ENCODE results near the gene TMC8. TPM values are rescaled to one million over a fixed set of nuclear protein-coding genes. Genes with fewer than 3 reads are reported as not detected.
"Not testable (repeated sequence)": the region's sequence is repeated elsewhere in the genome, so short reads cannot be mapped to it uniquely, and the experiment has no call there.

Gene TMC8
- total RNA-seq, 1 donor from 2014 or later: 0.05 TPM

DNA sequence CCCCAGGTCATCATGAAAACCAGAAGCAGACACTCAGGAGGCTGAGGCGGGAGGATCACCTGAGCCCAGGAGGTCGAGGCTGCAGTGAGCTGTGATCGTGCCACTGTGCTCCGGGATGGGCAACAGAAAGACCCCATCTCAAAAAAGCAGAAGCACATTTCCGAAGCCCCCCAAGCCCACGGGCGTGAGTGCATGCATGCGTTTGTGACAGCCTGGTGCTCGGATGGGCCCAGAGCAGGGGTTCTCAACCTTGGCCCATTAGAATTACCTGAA is 21.1 kb upstream of the TMC8 start:
- DNase-seq (ENCODE audit: low read depth): no peak

DNA sequence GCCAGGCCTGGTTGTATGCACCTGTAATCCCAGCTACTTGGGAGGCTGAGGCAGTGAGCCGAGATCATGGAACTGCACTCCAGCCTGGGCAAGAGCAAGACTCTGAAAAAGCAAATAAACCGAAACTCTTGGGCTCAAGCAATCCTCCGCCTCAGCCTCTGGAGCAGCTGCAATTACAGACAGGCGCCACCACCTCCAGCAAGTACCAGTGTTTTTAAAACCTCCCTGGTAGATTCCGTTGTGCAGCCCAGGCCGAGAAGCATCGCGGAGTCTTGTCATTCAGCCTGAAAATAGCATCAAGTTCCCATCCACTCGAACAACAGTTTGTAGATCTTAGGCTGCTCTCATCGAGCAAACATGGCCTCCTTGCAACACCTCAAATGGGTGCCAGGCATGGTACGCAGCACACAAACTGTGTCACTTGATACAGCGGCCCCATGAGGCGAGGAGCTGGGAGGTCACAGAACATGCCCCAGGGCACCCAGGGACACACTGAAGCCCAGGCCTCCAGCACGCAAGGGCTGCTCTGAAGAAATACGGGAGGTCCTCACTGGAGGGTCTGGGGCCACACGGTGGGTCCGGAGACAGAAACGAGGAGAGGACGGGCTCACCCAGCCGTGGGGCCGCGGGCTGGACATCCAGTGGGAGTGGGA is 20.1 kb upstream of the TMC8 start:
- DNase-seq (ENCODE audit: low read depth): no peak

DNA sequence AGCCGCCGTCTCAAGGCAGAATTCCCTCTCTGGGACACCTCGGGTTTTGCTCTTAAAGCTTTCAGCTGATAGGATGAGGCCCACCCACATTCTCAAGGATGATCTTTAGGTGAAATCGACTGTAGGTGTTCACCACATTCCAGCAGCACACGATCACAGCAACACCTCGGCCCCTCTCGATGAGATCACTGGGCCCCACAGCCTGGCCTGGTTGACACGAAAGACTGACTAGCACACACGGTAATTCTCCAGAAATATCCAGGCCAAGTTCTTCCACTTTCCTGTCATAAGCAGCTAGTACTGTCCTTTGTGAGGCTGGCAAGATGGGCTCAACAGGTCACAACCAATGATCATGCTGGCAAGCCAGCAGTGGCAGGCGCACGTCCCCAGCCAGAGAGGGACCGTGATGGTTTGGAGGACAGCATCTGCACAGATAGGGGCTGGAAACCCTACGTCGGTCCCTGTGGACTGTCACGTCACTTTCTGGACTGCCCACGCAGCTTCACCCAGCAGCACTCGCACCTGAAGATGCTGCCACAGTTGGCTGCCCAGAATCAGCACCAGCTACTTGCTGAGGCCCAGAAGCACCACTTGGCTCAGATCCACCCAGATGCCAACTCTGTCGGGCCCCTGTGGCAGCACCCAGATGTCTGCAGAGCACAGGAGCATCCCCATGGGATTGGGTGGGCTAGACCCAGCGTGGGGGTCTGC is 19.4 kb upstream of the TMC8 start:
- no peak for DNase-seq (ENCODE audit: low read depth)

DNA sequence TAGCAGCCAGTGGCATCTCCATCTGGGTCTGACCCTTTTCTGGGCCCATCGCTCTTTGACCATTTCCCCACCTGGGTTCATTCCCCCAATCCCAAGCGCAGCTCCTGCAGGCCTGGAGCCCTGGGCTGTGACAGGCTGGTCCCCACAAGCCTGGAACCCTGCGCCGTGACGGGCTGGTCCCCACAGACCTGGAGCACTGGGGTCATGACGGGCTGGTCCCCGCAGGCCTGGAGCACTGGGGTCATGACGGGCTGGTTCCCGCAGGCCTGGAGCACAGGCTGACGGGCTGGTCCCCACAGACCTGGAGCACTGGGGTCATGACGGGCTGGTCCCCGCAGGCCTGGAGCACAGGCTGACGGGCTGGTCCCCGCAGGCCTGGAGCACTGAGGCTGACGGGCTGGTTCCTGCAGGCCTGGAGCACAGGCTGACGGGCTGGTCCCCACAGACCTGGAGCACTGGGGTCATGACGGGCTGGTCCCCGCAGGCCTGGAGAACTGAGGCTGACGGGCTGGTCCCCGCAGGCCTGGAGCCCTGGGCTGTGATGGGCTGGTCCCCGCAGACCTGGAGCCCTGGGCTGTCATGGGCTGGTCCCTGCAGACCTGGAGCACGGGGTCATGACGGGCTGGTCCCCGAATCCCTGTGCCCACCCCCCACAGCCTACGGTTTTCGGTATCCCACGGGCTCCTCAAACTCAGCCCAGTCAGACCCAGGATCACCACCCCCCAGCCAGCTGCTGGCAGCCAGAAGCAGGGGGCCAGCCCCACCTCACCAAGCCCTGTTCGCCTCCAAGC is 18.6 kb upstream of the TMC8 start:
- DNase-seq (ENCODE audit: low read depth): no peak

DNA sequence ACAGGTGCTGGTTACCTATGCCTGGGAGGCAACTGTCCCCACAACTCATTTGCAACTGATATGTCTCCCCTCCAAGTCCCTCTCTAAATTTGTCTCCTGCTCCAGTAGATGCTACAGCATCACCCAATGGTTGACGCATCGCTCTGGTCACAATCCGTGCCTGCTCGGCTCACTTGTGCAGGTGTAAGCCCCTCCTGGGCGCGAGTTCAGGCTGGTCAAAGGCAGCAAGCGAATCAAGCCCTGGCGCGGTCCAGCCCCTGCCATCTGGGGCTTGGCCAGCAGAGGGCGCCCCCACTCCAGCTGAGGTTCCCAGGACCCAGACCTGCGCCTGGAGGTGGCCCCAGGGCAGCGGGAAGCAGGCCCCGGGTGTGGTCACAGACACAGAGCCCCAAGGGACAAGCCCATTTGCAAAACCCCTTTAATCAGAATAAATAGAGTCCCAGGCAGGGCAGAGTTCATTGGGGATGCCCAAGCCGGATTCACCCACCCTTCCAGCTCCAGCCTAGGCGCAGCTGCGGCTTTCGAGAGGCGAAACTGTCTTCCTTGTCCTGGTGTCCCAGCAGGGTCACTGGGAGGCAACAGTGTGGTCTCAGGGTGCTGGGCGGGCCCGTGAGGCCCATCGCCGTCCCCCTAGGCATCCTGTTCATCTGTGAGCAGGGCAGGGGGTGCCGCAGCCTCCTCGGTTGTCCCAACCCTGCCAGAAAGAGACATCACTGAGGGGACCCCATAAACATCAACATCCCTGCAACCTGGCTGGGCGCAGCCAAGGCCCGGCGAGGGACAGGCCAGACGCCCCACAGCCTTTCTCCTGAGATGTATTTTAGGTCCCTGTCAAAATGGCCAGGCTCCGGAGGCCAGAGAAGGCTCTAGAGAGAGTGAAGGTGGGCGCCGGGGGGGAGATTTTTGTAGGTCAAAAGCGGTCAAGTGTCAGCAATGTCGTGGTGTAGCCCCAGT is 17.8 kb upstream of the TMC8 start:
- DNase-seq (ENCODE audit: low read depth): no peak

DNA sequence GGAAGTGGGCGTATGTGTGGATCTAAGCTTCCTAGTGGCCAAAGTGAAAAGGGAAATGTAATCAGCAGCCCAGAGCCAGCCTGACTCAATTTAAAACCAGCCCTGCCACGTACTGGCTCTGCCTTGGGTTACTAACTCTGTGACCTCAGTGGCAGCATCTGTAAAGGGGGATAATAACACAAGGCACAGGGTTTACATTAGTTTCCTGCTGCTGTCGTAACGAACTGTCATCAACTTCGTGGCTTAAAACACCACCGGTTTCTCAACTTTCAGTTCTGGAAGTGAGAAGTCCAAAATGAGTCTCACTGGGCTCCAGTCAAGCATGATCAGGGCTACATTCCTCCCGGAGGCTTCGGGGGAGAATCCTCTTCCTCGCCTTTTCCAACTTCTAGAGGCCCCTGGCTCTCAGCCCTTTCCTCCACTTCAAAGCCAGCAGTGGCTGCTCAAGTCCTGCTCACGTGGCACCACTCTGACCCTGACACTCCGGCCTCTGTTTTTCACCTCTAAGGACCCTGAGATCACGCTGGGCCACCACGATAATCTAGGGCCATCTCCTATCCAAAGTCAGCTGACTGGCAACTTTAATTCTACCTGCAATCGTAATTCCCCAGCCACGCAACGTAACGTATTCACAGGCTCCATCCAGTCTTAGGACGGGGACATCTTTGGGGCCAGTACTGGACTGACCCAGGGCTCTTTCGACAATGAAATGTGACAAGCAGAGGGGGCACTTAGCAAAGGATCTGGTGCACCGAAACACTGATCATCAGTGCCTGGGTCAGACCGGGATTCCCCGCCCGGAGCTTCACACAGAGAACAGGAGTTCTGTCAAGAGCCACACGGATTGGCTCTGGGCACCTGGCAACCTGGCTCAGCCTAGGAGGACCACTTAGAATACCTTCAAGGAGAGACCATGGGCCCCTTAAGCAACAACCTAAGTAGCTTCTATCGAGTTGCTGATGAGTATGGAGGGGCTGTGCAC is 16.5 kb upstream of the TMC8 start:
- no peak for DNase-seq (ENCODE audit: low read depth)

DNA sequence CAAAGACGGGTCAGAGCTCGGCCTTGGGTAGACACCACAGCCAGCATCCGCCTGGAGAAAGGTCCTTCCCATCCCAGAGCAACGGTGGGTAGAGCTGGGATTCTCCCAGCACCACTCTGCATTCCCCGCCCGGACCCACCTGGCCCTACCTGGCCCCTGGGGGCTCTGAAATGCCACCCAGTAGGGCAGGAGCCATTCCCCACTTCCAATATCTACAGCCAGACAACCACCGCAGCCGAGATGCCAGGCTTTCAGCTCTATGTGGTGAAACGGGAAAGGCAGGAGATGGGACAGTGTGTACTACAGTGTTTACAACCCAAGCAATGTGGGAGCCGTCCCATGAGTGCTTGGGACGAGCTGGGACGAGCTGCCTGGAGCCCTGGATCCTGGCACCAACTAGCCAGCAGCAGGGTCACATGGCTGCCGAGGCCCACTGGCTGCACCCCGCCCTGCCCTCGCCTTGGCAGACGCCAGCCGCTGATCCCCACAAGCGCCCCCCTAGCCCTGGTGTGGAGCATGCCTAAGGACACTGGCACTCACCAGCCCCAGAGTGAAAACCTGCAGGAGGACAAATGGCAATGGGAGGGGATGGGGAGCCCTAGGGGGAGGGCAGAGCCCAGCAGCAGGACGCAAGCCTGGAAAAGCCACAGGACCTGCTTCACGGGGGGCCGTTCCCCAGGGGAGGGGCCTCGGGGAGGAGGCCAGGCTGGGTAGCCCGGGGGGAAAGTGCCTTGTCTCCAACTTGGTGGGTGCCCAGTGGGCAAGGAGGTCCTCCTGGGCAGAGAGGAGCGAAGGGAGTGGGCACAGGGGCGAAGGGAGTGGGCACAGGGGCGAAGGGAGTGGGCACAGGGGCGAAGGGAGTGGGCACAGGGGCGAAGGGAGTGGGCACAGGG is 15.5 kb upstream of the TMC8 start:
- no peak for DNase-seq (ENCODE audit: low read depth)

DNA sequence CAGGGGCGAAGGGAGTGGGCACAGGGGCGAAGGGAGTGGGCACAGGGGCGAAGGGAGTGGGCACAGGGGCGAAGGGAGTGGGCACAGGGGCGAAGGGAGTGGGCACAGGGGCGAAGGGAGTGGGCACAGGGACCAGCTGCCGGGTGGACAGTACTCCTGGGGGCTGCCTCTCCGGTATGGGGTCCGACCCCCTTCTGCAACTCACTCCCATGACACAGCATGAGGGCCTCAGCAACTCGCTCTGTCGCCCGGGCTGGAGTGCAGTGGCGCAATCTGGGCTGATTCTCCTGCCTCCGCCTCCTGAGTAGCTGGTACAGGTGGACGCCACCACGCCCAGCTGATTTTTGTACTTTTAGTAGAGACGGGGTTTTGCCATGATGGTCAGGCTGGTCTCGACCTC is 14.8 kb upstream of the TMC8 start:
- not testable (repeated sequence) for DNase-seq (ENCODE audit: low read depth)

DNA sequence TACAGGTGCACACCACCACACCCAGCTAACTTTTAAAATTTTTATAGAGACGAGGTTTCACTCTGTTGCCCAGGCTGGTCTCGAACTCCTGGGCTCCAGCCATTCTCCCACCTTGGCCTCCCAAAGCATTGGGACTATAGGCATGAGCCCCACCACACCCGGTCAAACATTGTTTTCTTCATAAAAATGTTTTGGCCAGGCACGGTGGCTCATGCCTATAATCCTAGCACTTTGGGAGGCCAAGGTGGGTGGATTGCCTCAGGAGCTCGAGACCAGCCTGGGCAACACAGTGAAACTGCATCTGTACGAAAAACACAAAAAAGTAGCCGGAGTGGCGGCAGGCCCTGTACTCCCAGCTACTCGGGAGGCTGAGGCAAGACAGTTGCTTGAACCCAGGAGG is 14.2 kb upstream of the TMC8 start:
- no peak for DNase-seq (ENCODE audit: low read depth)

DNA sequence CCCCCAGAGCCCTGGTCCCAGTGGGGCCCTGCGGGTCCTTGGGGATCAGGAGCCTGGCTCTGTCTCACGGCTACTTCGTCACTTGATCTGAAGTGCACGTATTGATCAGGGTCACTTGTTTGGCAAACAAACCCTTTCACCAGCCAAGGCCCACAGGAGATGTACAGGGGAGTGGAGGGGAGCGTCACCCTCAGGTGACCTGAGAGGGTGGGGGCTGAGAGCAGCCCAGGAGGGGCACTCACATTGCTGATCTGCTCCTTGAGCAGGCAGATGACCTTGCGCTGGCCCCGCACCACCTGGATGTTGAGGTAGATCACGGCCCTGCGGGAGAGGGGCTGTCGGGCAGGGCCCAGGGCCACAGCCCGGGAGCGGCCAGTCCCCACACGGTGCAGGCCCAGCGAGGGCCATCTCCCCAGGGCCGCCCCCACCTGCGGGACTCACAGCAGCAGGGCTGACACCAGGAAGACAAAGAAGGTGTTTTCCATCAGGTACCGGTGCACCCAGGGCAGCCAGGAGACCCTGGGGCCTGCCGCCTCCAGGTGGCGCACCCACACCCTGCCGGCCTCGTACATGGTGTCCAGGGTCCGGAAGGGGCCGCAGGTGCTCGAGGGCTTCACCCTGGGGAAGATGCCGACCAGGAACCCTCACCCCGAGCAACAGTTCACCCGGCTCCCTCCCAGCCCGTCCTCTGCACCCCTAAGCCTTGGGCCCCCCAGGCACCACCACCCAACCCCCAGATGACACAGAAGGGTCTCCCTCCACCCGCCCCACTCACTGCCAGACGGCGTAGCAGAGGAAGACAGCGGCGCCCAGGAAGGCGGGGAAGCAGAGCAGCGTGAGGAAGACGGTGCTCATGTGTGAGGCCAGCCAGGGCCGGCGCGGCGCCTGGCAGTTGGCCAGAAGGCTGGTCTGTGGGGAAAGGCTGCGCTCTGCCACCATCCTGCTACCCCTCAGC is 13.3 kb upstream of the TMC8 start:
- DNase-seq (ENCODE audit: low read depth): no peak

DNA sequence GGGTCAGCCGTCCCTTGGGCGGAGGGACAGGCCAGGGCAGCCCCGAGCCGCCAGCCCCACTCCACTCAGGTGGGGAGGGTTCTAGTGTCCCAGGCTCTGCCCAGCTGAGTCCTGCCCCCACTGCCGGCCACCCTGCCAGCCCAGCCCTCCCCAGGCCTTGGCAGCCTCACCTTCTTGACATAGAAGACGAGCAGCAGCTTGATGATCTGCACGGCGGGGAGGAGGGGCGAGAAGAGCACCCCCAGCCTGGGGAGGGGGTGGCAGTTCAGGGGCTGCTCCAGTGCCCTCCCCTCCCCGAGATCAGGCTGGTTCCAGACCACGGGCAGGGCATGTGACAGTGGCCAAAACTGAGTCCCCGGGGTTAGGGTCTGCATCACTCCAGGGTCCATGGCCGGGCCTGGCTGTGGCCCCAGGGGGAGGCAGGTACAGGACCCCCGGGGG is 11.8 kb upstream of the TMC8 start:
- DNase-seq (ENCODE audit: low read depth): no peak

DNA sequence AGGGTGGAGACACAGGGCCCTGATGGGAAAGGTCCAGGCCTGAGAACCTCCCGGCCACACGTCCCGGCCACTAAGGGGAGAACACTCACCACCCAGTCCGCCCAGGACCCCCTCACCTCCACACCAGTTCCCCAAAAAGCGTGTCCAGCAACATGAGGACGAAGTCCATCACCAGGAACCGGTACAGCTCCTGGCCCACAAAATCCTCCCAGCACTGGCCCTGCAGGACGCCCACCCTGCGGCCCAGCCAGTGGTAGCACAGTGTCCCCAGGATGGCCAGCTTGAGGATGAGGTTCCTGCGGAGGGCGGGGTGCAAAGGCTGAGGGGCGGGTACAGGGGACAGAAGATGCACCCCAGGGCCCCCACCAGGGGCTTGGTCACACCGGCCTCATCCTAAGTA is 10.0 kb upstream of the TMC8 start:
- no peak for DNase-seq (ENCODE audit: low read depth)

DNA sequence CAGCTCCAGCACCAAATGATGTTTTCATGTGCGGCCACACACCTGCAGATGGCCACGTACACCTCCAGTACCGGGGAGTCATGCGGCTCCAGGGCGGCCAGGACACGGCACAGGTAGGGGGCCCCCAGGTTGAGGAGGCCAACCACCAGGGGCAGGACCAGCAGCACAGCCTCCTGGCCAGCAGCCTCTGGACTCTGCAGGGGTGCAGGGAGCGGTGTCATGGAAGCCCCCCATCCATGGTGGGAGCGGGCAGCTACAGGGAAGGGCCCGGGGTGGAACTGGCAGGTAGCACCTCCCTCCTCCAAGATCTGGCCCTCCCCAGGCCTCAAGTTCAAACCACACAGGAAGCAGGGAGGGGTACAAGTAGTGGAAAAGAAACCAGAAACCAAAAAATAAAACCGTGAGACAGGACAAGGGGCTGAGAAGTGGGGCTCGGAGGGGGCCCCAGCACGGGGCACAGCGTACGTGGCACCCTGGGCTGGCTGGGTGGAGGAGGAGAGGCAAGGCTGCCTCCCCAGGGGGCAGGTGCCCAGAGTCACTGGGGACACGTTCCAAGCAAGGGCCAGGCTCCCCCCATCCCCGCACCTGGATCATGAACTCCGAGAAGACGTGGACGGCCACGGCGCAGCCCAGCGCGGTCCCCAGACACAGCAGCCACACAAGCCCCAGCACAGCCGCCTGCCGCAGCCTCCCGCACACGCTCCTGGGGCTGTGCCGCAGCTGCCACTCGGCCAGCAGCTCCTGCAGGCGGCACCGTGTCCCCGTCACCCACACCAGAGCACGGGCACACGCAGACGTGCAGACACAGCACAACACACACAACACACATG is 9.4 kb upstream of the TMC8 start:
- DNase-seq (ENCODE audit: low read depth): no peak

DNA sequence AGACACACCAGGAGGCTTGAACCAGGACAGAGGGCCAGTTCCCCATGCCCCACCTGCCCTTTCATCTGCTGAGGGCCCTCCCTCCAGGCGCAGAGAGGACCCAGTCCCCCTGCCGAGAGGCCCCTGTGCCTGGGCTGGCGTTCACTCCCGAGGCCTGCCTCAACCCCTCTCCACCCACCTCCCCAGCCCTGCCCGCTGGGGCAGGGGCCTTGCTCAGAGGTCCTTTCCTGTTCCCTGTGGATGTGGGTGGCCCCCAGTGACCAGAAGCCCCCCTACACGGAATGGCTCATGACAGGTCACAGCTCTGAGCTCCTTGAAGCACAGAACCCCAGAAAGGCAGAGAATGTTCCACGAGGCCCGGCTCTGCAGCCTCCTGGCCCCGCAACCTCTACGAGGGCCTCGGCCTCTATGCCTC is 8.8 kb upstream of the TMC8 start:
- no peak for DNase-seq (ENCODE audit: low read depth)

DNA sequence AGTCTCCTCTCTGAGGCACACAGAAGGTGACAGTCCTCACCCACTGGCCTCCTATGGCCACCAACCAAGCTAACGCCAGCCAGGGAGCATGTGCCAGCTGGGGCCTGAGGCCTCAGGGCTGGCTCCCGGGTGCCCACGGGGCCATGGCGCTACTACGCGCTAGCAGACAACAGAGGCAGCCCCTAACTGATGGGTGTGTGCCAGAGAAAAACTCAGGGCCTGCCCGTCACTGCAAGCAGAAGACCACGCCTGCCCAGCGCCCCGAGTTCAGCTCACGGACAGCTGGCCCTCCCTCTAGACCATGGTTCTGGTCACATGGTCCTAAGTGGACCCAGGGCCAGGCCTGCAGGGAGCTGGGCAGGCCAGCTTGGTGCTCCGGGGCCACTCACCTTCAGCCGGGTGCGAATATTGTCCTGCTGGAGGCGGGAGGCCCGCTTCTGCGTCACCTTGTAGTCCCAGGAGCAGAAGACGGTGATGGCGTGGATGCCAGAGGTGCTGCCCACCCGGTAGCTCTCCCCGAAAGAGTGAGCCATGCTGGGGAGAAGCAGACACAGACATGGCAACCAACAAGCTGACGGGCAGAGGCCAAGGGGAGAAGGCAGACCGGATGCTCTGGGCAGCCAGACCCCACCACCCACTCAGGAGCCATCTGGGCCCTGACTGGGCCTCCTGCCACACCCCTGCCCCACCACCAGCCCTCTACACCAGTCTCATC is 8.2 kb upstream of the TMC8 start:
- DNase-seq (ENCODE audit: low read depth): no peak

DNA sequence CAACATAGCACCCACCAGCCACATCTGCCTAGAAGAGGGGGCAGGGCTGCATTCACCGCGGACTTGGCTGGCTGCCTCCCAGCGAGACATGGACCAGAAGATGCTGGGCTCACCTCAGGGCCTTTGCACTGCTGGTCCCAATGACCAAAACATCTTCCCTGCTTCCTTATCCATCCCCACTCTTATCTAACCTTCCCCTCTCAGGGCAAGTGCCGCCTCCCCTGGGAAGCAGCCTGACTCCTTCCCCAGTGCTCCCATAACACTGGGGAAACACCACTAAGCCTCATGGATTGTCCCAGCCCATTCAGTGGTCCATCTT is 7.7 kb upstream of the TMC8 start:
- DNase-seq (ENCODE audit: low read depth): no peak

DNA sequence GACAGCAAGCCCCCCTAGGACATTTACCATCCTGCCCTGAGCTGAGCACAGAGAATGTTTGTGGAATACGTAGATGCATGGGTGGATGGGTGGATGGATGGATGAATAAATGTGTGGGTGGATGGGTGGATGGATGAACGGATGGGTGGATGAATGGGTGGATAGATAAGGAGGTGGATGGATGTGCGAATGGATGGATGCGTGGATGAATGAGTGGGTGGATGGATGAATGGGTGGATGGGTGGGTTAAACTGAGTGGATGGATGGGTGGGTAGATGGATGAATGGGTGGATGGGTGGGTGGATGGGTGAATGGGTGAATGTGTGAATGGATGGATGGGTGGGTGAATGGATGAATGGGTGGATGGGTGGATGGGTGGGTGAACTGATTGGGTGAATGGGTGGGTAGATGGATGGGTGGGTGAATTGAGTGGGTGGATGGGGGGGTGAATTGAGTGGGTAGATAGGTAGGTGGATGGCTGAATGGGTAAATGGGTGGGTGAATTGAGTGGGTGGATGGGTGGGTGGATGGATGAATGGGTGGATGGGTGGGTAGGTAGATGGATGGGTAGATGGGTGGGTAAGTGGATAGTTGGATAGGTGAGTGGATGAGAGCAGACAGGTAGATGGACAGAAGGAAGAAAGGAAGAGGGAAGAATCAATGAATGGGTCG is 7.2 kb upstream of the TMC8 start:
- no peak for DNase-seq (ENCODE audit: low read depth)

All from renal cortical epithelial cell (primary cell).